HG03095 (cell line): ENCODE results near the gene AFDN.
A peak's percentile ranks its signal among the peaks of the same experiment; 100 is the strongest.

Experiments
- ATAC-seq: cut with Tn5 transposase; IDR thresholded peaks from one replicate; pipeline ENCODE4 v1.9.1; 2021; ENCODE audit warnings: moderate library complexity; ENCODE audit not compliant: unreplicated experiment

The AFDN gene, protein sequence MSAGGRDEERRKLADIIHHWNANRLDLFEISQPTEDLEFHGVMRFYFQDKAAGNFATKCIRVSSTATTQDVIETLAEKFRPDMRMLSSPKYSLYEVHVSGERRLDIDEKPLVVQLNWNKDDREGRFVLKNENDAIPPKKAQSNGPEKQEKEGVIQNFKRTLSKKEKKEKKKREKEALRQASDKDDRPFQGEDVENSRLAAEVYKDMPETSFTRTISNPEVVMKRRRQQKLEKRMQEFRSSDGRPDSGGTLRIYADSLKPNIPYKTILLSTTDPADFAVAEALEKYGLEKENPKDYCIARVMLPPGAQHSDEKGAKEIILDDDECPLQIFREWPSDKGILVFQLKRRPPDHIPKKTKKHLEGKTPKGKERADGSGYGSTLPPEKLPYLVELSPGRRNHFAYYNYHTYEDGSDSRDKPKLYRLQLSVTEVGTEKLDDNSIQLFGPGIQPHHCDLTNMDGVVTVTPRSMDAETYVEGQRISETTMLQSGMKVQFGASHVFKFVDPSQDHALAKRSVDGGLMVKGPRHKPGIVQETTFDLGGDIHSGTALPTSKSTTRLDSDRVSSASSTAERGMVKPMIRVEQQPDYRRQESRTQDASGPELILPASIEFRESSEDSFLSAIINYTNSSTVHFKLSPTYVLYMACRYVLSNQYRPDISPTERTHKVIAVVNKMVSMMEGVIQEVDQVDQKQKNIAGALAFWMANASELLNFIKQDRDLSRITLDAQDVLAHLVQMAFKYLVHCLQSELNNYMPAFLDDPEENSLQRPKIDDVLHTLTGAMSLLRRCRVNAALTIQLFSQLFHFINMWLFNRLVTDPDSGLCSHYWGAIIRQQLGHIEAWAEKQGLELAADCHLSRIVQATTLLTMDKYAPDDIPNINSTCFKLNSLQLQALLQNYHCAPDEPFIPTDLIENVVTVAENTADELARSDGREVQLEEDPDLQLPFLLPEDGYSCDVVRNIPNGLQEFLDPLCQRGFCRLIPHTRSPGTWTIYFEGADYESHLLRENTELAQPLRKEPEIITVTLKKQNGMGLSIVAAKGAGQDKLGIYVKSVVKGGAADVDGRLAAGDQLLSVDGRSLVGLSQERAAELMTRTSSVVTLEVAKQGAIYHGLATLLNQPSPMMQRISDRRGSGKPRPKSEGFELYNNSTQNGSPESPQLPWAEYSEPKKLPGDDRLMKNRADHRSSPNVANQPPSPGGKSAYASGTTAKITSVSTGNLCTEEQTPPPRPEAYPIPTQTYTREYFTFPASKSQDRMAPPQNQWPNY (N-terminal part only)

DNA sequence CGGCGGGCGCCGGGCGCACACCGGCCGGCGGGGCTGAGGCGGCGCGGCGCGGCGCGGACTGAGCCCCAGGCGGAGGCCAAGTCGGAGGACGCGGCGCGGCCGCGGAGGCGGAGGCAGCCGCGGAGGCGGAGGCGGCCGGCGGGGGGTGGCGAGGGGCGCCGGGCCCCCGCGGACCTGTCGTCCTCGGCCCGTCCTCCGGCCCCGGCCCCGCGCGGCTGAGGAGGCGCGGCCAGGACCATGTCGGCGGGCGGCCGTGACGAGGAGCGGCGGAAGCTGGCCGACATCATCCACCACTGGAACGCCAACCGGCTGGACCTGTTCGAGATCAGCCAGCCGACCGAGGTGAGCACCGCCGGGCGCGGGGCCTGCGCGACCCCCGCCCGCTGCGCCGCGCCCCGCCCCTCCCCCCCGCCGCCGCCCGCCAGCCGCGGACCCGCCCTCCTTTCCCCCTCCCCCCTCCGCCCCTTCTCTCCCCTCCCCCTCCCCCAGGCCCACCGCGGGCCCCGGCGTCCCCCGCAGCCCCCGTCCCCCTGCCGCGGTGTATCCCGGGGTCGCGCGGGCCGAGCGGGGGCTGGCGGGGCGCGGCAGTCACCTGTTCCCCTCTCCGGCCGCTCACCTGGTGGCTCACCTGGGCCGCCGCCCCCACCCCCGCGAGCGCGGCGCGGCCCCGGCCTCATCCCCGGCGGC, at the start of gene AFDN:
Gene AFDN, plus strand, starts transcription at position 16 of the 687 bp plus-strand sequence. Its CDS starts 222 bp downstream, at position 238.
- ATAC-seq: peak; percentile 40

DNA sequence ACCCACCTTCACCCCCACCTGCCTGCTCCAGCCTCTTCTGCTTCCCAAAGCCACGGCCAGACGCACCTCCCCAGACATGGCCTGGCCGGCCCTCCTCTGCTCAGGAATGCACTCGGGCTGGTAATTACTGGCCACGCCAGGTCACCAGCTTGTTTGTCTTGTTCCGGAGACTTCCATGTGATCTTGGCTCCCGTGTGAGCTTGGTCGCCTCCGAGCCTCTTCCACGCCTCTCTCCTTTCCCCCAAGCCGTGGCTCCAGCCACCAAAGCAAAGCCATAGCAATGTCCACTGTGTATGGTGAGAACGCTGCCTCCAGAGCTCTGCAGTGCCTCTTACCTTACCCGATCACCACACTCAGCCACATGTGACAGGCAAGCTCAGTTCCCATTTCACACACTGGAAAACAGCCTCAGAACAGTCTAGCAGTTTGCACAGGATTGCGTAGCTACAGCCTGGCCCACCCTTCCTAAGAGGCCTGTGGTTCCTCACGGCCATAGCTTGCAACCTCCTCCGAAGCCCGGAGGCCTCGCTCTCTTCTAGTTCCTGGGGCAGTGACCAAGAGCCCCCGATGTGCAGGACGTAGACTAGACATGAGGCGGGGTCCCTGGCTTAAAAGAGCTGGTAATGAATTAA, 48.1 kb upstream of the AFDN start:
- ATAC-seq: no peak

DNA sequence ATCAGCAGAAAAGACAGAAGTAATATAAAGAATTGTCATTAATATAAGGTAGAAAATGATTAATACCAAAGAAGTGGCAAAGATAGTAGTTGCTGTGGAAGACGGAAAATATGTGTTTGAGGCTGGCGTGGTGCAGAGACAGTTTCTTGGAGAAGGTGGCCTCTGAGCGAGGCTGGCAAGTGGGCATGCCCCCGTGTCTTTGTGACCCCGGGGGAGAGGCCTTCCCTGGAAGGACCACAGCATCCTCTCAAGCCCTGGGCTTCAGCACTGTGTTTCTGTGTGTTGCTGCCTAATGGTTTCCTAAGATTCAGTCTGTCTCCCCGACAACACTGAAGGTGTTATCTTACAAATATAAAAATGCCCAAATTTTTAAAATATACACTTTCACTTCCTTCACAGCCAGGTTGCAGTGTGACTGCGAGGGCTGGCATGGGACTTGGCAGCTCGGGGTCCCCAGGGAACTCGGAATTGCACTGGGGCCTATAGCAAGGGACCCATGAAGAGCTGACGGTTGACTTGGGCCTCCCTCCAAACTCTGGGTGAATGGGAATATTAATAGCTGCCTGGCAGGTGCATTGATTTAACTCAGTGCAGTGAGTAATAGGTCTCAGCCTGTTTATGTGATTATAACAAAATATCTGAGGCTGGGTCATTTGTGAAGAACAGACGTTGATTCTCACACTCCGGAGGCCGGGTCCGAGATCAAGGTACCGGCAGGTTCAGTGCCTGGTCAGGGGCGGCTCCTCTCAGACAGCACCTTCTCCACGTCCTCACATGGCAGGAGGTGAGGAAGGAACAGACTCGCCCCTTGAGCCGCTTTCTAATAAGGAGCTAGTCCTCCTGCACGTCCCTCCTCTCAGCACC, 47.4 kb upstream of the AFDN start:
- ATAC-seq: no peak

DNA sequence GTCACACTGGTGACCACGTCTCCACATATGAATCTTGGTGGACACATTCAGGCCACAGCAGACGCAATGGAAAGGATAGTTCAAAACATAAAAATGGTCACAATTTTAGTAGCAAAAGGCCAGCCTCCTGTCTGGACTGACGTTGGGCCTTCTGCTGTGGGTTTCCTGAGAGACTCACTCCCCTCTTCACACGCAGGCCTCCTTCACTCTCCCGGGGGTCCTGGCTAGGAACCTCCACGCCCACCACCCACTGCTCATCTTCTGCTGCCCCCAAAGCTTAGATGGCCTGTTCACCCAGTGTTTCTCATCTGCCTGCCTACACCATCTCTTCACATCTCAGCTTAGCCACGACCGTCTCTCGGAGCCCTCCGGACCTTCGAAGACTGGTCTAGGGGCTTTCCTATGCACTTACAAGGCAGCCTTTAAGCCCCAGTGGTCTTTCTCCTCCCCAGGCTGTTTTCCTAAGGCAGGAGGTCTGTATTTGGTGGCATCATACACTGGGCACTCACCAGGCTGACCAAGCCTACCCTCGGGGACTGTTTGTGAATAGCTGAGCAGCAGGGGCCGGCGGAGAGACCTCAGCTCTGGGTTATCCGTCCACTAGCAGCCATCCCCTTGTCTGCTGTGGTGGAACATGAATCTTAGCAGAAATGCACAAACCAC, 46.6 kb upstream of the AFDN start:
- no peak for ATAC-seq

DNA sequence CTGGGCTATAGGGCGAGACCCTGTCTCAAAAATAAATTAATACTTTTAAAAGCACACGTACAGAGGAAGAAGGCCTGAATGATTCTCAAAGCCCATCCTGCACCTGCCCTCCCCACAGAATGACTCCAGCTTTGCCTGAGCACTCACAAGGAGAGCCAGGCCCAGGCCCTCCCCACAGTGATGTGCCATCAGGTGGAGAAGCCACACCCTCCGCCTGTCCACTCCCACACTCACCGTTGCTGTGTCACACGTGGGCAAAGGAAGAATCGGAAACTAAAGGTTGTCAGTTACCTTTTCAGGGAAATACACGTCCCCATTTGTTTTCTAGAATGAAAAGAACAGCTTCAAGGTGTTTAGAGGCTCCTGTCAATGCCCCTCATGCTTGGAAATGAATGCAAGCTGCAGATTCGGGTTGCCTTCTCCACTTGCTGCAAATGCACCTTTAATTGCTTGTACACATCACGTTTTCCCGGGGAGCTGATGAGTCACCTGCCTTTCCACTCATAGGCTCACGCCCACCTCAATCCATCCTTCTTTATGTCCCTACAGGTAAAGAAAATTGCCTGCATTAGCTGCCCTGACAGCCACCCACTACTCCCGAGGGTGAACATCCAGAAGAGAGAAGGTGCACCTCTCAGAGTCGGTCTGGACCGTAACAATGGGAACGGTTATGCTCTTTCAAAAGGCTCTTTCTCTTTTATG, 45.5 kb upstream of the AFDN start:
- no peak for ATAC-seq

DNA sequence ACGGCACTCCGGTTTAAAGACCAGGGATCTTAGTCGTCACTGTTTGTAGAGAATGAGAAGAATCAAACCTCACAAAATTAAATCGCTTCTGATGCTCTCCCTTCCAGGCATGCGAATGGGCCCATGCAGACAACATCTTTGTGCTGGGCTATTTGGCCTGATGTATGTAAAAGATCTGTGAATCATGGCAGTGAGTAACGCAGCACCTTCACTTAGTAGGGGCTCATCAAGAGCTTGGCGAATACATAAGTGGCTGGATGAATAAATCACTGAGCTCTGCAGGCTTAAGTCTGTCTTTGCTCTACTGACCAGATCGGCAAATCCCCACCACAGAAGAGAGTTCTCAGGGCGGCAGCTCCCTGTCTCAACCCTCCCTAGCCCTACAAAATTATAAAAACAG, 44.8 kb upstream of the AFDN start:
- ATAC-seq: no peak

DNA sequence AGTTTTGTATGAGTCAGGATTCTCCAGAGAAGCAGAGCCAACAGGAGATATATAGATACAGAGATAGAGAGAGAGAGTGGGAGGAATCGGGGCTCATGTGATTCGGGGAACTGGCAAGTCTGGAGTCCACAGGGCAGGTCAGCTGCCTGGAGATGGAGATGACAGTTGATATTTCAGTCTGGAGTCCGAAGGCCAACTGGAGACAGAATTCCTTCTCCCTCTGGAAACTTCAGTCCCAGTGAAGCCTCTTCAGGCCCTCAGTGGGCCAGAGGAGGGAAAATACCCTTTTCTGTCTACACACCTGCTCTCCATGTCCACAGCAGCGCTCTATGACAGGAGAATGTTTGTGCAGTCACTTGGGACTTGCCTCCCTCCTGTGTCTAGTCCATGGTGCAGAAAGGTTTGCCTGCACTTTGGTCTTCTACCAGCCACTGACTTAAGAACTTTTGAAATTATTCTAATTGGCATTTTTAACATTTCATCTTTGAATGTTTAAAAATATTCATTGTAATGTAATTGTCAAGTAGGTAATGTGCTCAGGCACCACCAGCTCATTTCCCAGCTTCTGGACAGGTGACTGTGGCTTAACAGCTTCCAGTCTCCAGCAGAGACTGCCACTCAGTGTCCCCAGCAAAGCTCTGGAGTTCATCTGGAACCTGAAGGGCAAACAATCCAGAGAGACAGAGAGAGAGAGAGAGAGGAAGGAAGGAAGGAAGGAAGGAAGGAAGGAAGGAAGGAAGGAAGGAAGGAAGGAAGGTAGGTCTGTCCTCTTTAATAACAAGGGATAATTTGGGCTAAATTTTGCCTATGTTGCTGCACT, 43.8 kb upstream of the AFDN start:
- no peak for ATAC-seq

DNA sequence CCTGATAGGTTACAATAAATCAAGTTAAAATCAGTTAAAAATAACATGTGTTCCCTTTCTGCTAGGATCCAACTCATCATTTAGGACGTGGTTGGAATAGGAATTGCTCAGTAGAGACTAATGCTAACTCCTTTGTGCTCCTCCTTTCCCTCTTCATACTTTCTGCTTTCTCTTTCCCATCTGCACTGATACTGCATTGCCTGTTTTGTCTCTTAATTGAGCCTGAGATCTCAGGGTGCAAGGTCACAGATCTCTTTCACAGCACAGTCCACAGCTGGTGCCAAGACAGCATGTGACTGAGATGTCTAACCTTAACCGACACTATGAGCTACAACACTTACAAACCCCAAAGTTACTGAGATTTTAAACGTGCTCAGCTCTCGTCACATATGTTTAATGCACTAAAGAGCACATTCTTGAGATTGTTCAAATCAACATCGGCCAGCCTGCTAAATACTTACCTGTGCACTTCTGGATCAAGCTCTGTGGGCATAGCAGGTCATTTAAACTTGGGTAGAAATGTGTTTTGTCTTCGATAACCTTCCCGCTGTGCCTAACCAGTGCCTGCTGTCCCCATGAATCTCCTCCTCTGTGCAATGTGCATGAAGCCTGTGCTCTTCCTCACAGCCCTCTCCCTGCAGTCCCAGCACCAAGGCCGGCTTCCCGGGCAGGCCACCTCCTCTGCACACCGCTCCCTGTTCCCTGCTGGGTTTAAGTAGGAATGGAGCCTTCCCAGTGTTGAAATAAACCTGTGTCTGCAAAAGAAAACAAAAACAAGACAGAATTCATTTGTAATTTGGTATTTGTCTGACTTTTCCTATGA, 39.6 kb upstream of the AFDN start:
- ATAC-seq: no peak

DNA sequence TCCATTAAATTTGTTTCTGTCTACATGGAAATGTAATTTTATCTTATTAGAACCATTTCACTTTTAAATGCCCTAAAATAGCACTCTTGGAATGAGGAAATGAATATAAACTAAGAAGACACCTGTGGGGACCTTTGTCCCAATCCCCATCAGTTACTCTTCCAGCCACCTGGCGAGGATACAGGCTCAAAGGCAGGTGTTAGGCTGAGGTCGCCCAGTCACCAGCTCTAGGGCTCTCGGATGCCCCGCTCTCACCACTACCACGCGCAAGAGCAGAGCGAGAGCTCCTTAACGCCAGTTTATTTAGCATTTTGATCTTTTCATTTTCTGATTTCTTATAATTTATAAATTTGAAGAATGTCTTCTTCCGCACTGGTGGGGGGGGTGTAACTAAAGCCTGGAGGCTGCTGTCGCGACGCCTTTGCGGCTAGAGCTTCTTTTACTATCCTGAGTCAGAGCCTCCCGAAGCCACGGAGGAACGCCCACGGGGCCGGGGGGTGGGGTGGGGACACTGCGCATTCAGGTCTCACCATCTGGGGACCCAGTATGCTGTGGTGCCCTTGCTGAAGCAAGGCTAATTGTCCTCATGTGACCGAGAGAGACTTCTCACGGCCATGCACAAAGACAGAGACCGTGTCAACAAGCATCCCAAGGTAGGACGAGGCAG, 38.7 kb upstream of the AFDN start:
- ATAC-seq: no peak

DNA sequence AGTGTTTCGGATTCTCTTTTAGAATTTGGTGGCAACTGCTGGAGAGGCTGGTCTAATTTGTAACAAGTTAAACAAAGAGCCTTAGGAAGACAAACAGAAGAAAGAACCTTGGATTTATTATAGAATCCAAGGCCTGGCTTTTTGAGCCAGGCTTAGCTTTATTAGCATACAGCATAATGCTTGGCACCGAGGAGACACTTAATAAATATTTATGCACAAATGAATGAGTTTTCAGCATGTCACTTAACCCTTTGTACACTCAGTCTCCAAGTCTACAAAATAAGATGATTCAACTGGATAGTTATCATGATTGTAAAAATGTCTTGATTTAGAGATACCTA, 38.2 kb upstream of the AFDN start:
- no peak for ATAC-seq

DNA sequence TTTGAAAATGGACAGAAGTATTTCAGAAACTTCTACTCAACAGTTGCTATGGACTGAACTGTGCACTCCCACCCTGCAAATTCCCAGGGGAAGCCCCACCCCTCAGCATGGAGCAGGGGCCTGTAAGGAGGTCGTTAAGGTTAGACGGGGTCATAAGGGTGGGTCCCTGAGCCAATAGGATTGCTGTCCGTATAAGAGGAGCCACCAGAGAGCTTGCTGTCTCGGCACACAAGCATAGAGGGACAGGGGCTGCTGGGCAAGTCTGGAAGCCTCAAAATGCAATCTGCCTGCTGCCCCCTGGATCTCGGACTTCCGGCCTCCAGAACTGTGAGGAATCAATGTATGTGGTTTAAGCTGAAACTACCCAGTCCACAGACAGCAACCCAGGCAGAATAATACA, 37.4 kb upstream of the AFDN start:
- ATAC-seq: no peak

DNA sequence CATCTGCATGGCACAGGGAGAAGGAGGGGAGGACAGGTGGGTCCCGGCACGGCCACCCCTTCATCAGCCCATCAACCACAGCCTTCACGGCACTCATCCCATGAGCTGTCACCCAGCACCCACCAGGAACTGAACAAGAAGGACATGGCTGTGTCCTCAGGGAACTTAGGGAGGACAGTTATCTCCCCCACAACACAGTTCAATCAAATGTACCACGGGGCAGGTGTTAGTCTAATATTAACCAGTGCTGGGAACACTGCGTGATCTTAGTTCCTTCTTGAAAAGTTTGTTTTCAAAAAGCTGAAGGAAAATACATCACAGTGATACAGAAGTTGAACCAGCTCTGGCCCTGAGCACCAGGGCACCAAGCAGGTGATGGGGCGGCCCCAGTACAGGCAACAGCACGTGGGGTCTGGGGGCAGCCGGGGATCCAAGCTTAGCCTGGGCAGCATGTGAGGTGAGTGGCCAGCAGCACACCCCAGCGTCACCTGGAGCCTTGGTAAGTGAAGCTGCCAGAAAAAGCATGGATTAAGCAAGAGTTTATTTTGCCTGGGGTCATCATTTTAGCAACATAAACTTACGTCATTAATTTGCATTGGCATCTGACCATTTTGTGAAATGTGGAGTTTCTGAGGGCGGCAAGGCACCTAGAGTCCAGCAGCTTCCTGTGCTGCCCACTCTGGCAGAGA, 35.5 kb upstream of the AFDN start:
- ATAC-seq: no peak

DNA sequence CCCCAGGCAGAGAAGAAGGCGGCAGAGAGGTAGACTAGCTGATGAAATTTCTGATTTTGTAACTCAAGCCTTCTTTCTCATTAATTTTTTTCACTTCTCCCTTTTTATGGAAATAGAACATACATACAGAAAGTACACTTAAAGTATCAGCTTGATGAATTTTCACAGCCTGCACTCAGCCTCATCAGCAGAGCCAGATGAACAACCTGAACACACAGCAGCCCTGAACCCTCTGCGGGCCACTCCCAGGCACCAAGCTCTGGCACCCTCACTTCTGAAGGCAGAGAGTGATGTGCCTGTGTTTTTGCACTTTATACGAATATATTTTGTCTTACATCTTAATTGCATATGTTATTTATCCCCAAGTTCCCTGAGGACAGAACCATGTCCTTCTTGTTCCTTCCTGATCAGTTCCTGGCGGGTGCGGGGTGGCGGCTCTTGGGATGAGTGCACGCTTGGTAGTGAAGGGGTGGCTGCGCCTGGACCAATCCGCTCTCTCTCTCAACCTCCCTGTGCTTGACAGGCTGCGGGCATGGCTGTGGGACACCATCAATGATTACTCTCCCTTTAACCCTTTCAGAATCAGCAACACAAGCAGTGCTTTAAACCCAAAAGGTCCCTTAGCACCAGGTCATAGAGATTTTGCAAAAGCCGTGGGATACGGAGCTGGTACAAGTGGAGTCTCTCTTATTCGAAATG, 34.8 kb upstream of the AFDN start:
- ATAC-seq: no peak

DNA sequence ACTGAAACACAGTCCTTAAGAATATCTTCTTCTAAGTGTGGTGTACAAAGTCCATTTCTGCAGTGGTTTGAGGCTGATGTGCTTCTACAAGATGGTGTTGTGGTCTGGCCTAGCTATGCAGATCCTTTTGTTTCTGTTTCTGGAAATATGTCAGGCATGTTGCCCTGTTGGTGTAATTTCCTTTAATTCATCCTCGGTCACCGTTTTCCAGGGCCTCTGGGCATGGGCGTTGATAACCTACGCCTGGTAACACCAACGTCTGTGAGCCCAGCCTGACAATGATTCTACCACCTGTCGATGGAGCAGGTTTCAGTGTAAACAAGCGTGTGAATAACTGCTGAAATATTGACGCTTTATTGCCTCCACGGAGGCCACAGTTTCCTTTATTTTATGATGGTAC, 33.3 kb upstream of the AFDN start:
- no peak for ATAC-seq
